Measurements from ENCODE around the gene RBM10.

Gene RBM10

GRCh38 chrX:47235691-47236103 is 90.7 kb downstream of the RBM10 start:
- DNase-seq (ENCODE audit: low read depth in 2 of 2), result no peak
